Measurements from ENCODE around the gene RER1.

Gene RER1, protein sequence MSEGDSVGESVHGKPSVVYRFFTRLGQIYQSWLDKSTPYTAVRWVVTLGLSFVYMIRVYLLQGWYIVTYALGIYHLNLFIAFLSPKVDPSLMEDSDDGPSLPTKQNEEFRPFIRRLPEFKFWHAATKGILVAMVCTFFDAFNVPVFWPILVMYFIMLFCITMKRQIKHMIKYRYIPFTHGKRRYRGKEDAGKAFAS

DNA sequence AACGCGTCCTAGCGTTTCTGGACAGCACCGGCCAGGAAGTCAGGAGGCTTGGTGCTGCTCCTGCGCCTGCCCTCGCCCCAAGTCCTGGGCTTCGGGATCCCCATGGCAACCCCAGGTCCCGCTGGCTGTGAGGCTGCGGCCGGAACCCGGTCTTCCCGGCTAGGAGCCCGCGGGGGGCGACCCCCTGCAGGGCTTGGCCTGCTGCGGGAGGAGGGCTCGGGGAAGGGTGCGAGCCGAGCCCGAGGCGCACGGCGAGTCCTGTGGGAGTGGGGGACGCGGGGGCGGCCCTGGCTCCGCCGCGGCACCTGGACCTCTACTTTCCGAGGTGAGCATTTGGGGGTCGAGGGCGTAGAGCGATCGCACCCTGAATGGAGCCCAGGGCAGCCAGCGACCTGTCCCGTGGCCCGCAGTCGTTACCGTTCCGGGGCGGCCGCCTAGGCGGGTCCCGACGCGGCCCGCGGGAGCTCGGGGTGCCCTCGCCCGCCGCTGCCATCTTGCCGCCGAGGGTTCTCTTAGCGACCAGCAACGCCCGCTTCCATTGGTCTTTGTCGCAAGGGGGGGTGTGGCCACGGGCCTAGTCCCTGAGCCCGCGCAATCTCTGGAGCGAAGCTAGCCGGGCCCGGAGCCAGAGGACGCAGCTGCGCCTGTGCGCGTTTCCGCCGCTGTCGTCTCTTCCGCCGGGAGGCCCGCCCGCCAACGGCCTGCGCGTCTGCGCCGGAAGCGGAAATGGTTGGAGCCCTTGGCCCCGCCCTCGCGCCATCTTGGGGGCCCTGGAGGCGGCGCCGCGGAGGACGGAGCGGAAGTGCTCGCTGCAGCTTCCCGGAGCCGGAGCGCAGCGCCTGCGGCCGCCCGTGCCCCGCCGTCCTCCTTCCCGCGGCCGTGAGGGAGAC is at the start of gene RER1, which contains the start of gene MORN1:
Gene RER1, plus strand, starts transcription at position 801 of the 890 bp plus-strand sequence. CDS start 3,950 bp downstream, outside the sequence.
Gene MORN1, minus strand, starts transcription at position 514 of the 890 bp plus-strand sequence. Its CDS starts 21 bp downstream, at position 493.
- peak; percentile 95 for DNase-seq

DNA sequence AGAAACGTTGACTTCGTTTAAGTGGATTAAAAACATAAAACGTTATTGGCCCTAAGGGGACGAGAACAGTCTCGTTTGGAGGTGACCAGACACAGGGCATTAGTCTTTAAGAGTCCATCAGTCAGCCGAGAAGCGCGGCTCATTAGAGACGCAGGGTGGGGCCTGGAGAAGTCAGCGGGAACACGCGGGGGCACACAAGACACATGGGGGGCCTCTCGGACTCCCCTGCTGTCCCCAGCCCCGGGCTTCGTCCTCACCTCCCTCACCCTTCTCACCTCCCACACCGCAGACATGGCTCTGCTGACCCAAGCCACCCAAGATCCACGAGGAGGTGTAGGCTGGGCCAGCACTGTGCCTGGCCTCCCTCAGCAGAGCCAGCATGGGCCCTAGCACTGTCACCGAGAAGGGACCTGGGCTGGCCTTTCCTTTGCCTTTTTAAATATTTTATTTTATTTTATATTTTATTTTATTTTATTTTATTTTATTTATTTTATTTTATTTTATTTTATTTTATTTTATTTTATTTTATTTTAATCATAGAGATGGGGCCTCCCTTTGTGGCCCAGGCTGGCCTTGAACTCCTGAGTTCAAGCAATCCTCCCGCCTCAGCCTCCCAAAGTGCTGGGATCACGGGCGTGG is 49.1 kb upstream of the RER1 start:
- no peak for DNase-seq

DNA sequence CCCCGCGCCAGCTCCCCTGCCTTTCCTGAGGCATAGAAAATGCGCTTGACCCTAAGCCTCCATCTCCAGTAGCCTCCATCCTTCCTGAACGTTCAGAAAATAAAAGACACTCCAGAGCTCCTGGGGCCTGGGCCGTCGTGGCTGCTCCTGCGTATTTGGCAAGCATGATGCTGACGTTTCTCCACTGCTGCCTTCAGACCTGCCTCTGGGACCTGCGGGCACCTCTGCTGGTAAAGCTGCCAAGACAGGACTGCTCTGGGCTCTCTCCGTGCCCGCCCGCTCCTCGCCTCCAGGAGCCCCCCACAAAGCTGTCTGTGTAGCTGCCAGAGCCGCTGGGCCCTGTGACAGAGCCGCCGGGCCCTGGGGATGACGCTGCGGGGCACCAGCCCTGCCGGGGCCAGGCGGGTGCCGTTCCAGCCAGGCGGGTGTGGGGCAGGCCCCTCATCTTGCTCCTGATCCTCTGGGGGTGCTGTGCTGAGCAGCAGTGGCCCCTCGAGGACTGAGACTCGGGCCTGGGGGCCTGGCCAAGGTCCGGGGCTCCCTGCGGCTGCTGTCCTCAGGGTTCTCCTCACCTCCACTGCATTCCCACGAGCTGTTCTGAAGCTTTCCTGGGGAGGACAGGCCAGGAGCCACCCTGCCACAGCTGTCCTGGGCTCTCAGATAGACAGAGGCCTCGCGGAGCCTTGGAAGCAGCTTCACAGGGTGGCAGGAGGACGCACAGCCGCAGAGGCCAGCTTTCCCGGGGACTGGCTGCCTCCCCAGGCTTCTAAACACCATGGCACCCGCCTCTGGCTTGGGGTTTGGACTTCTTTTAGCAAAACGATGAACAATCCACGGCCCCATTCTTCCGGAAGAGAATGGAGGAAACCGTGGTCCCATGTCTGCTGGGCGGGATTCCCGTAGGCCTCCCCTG is 48.4 kb upstream of the RER1 start:
- no peak for DNase-seq

DNA sequence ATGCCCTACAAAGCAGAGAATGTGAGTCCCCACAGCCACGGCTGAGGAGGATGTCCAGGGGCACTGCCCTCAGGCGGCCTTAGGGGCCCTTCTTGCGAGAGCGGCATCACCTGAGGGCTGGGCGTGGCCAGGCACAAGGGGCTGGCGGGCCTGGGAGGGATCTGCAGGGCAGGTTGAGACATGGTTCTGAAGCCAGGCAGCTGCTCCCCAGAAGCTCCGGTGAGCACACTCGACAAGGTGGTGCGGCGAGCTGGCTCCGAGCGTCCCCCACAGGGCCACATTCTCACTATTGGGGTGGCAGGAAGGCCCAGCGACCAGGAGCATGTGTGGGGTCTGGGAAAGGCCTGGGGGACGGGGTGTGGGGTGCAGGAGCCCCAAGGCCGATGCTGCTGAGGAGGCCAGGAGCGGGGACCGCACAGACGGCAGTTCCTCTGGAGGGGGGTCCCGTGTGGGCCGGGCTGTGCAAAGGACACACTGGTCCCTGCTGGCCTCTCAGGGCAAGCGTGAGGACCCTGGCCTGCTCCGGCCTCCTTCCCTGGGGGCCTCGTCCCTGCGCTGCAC is 47.4 kb upstream of the RER1 start:
- no peak for DNase-seq

DNA sequence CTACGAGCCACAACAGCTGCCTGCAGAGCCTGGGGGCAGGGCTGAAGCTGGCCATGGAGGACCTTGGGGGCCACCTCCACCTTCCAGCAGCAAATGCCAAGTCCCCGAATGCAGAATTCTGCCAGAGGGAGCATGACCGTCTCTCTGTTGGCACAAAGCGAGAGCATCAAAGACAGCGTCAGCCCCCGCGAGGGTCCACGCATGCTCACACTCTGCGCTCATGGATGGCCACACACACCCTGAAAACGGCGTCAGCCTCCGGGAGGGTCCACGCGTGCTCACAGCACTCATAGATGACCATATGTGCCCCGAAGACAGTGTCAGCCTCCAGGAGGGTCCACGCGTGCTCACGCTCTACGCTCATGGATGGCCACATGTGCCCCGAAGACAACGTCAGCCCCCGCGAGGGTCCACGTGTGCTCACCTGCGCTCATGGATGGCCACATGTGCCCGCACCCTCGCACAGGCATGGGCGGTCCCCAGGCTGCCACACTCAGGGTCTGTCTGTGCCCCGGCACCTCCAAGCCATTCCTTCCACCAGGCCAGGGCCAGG is 46.8 kb upstream of the RER1 start:
- no peak for DNase-seq

DNA sequence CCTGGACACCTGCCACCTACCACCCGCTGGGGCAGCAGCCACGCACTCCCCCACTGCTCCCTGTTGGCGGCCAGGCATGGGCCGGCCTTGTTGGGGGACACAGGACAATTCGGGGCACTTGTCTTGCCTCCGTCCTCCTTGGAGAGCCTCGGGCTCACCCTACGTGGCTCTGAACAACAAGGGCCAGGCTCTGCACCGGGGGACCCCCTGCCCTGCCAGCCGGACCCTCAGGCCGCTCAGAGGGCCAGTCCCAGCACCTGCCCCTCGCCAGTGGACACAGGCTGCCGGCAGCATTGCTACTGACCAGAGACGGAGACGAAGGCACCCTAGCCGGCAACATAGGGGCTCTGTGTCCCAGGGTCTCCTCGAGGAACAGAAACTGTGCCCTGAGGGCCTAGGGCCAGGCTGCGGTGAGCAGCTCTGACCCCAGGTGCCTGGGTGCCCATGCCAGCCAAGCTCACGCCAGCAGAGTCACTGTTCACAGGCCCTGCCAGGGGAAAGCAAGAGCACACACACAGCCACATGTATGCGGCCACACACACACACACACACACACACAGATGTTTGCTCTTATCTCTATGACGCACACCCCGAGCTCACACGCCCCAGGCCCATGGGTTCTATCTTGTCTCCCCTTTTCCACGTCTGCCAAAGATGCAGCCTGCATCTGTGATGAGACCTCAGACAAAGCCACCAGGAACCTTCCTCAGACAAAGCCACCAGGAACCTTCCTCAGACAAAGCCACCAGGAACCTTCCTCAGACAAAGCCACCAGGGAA is 46.2 kb upstream of the RER1 start:
- DNase-seq: no peak

DNA sequence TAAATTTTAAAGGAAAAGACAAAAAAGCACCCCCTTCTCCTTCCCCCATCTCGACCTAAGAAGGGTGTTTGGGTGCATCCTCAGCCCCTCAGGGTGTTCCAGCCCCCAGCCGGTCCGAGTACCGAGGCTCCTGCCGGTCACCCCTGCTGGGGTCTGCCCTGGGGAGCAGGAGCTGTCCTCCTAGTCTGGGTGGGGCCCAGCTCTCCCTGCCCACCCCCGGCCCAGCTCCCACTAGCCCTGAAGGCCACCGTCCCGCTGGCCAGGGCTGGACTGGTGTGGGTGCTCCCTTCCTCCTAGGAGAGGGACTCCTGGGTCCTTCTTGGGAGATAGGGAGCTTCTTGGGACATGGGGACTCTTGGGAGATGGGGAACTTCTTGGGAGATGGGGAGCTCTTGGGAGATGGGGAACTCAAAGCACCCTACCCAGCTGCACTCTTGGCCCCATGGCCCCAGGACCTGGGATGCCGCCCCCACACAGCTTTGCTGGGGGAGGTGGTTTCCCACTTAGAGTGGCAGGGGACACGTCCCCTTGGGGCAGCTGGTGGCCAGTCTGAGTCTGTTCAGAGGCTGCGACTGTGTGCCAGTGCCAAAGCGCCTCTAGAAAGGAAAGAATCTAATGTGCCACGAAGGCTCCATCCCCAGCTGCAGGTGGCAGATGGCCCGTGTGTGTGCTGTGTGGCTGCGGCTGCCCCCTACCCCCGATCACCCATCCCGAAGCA is 44.8 kb upstream of the RER1 start:
- DNase-seq: no peak

DNA sequence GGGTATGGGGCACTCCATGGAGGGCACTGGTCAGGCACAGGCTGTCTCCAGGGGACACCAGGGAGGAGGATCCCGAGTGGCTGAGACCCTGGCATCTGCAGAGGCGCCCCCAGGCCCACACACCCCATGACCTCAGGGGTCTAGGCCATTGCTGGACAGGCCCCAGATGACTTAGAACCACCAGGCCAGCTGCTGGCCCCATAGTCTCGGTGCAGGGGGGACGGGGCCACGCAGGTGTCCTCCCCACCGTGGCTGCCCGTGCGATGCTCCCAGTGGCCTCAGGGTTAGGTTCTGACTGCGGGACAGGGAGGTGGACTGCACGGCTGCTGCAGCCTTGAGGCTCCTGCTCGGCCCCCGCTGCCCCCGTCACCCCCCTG is 44.2 kb upstream of the RER1 start:
- DNase-seq: no peak

DNA sequence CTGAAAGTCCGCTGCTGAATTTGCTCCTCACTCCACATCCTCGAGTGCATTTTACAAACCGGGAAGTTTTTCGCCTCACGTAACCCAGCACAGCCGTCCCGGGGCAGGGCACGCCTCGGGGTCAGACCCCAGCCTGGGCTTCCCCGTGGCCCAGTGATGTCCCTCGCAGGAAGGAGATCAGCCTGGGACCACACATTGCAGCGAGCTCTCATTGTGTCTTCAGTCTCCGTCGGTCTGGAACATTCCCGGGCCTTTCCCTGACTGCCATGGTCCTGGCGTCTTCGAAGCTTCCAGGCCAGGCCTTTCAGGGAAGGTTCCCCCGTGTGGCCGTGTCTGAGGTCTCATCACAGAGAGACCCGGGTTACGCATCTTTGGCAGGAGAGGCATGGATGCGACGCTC is 43.7 kb upstream of the RER1 start:
- no peak for DNase-seq

DNA sequence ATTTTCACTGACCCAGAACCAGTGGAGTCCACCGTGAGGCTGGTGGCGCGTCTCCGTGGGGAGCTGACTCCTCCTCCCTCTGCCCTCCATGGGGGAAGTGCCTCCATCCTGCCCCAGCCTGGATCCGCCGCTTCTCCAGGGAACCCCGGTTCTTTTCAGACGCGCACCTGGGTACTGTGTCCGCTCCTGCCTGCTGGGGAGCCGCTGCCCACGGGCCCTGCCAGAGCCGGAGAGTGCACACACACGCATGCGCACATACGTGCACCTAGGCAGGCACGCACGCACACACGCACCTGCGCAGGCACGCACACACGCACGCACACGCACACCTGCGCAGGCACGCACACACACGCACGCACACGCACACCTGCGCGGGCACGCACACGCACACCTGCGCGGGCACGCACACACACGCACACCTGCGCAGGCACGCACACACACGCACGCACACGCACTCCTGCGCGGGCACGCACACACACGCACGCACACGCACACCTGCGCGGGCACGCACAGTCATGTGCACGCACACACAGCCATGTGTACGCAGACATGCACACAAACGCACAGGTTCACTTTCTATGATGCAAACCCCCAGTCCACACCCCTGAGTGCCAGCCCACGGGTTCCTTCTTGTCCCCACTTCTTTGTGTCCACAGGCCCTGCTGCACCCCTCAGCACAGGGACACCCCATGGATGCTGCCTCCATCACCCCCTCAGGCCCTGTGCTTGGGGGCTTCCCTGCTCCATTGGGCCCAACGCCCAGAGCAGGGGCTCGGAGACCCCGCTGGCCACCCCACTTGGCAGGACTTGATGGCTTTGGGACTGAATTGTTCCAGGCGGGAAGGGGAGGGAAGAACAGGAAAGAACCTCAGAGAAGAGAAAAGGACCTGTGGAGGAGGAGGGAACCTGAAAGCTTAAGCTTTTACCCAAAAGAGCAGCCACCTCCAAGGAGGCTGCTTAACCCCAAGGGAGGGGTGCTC is 43.0 kb upstream of the RER1 start:
- DNase-seq: no peak

DNA sequence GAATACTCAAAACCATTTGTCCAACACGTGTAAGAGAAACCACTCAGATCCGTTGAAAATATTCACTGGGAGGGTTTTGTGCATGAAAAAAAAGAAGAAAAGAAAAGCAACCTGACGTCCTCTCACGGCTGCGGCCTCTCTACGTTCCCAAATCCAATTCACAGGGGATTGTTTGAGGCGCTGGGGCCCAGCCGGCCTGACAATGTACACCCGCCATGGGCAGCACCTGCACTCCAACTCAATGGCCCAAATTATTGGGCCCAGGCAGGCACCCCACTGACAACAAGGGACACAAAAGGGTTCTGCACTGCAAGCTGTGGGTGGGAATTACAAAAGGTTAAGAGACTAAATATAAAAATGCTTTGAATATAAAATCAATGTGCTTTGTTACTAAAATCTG is 41.8 kb upstream of the RER1 start:
- no peak for DNase-seq

DNA sequence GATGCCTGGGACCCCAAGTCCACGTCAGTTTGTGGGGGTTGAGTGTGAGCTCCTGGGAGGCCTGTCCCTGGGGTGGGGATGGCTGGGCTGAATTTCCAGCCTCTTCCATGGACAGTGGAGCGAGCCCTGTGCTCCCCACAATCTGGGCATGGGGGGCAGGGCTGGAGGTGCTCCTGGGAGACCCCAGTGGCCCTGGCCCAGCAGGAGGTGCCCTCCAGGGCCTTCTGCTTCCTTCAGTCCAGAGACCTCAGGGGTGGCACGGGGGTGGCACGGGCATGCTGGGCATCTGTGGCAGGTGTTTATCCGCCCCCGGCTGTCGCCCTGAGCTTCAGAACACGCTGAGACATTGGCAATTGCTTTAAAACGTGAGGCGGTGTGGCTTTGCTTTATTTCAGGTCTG is 41.1 kb upstream of the RER1 start:
- DNase-seq: no peak

DNA sequence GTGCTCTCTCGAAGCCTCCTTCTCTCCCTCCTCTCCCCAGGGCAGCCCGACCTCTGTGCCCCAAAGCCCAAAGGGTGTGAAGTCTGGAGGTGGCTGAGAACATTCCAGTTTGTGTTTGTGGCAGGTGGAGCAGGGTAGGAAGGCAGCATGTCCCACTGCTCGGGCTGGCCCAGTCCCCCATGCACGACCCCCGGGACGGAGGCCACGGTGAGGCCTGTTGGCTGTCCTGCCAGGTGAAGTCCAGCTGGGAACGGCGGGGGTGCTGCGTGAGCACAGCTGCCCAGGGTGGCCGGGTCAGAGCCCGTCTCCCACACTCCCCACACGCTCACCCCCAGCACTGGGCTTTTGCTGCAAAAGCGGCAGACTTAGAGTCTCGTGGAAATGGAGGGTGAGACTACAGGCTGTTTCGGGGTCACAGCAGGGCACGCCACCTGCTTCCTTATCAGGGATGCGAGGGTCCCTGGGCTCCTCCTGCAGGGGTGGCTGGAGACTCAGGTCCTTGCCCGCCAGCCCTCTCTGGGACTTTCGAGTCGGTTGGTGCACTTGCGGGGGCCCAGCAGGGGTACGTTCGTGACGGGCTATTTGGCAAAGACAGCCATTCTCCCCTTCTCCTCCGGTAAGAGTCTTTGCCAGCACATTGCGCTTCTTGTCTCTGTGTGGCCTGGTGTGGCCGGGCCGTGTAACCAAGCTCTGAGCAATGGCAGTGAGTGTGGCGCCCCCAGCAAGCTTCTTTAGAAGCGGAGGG is 40.6 kb upstream of the RER1 start:
- no peak for DNase-seq

DNA sequence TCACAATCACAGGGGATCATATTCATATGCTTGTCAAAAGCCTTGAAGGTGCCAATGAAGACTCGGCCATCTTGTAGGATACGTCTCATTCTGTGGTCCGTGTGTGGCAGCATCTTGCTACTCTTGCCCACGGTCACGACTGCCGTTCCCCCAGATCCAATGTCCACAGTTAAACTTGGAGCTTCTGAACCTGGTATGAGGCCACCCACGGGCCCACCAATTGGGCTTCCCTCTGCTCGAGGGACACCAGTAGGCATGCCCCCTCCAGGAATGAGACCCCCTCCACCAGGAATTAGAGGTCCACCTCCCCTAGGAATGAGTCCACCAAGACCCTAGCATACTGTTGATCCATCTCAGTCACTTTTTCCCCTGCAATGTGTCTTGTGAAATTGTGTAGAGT is 39.9 kb upstream of the RER1 start:
- no peak for DNase-seq

DNA sequence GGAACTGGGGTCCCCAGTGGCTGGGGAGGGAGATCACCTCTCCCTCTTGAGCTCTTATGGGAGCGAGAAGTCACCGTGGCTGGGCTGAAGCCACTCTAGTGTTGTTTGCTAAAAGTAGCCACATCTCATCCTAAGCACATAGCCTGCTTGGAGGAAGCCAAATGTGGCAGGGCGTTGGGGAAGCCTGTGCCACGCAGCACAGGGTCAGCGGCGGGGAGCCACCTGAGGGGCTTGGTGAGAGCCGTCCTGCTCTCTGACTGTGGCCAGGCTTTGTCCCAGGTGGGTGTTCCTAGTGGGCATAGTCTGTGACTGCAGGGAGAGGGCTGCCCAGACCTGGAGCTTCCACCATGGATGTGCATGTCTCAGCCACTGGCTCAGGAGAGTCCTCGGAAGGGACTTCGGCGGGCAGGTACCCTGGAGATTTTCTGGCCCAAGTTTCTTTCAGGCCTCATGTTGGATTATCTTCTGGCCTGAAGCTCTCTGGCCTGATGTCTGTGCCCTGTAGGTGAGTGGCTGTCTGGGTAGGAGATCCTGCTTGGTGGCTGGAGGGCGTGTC is 39.2 kb upstream of the RER1 start:
- no peak for DNase-seq

DNA sequence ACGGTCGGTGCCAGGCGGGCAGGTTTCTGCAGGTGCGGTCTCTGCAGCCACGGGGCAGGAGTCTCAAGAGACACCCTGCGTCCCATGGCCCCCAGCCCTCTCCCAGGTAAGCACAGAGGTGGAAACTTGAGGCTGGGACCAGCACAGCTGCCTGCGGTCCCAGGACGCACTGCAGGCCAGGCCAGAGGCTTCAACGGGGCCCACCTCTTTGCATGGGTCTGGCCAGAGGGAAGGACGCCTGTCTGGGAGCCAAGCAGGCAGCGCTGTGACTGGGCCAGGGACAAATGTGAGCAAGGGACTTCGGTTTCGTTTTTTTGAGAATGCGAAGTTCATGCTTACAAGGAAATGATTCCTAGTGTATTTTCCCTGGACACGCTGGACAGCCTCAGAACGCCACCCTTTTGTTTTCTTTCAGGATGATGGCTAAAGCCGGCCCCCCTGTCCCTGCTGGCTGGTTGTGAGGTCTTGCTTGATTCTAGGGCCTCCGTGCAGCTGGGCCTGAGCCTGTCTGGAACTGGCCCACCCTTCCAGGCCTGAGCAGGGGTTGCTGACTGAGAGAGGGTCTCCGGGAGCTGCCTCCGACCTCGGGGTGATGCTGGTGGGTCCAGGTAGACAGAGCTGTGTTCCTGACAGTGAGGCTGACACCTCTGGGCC is 38.6 kb upstream of the RER1 start:
- no peak for DNase-seq

DNA sequence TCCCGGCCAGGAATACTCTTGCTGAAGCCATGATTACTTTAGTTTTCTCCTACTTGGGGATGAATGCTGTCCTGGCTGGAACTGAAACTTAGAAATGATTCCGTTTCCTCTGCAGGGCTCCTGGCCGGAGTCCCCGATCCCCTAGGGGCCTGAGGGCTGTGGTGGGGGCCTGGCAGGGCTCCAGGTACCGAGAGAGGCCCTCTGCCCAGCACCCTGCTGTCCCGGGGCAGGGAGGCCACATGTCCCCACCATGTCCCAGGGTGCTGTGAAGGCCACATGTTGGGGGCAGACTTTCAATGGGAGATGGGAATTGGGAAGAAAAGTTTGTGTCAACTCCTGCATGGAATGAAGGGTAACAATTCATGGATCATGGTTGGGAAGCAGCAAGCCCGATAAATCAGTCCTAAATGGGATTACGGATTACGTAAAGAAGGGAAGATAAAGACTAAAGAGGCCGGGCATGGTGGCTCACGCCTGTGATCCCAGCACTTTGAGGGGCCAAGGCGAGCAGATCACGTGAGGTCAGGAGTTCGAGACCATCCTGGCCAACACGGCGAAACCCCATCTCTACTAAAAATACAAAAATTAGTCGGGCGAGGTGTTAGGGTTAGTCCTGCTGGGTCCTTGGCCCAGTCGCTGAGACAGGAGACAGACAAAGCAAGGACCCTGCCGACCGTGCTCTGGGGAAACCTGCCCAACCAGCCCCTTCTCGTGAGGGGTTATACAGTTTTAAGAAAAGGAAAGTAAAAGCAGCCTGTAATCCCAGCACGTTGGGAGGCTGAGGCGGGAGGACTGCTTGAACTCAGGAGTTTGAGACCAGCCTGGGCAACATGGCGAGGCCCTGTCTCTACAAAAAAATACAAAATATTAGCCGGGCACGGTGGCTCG is 37.8 kb upstream of the RER1 start:
- DNase-seq: no peak
